ENCODE results near the gene OR2C3.
"Not testable (repeated sequence)": the region's sequence is repeated elsewhere in the genome, so short reads cannot be mapped to it uniquely, and the experiment has no call there.

Gene OR2C3

GRCh38 chr1:247531937-247532336 lies 4.3 kb downstream of the OR2C3 start:
- Histone ChIP-seq H3K27ac (no peak overlapping the region), H3K9ac (ENCODE audit: insufficient read length) (no peak overlapping the region), H3K9me3 (ENCODE audit: low read depth, low read length) (no peaks in the 10 kb centered on the region), H3K36me3 (ENCODE audit: insufficient read depth, low read length) (no peaks in the 10 kb centered on the region), H3K4me3 (no peak overlapping the region)
- TF ChIP-seq FOXP2 (optimal IDR thresholded peaks at IDR 0.05; ENCODE audit: control extremely low read depth, extremely low read length, insufficient read depth) (no peak), POLR2AphosphoS5 (IDR thresholded peaks at IDR 0.05; ENCODE audit: borderline replicate concordance, low read depth, low read length) (no peak), EZH2 (IDR thresholded peaks at IDR 0.05) (no peak)
- DNase-seq (ENCODE audit: low read depth, low spot score), result no peak

- no peak overlapping the region for H3K9ac ChIP-seq (ENCODE audit: insufficient read length)
- TF ChIP-seq FOXP2 (optimal IDR thresholded peaks at IDR 0.05; ENCODE audit: control extremely low read depth, extremely low read length, insufficient read depth), result no peak
- H3K4me3 ChIP-seq, result no peak overlapping the region
These were observed 5.5 kb downstream of the OR2C3 start for GRCh38 chr1:247530785-247531184.

GRCh38 chr1:247529771-247530355 lies 6.4 kb downstream of the OR2C3 start:
- TF ChIP-seq EZH2 (IDR thresholded peaks at IDR 0.05) (no peak), POLR2AphosphoS5 (IDR thresholded peaks at IDR 0.05; ENCODE audit: borderline replicate concordance, low read depth, low read length) (no peak), FOXP2 (optimal IDR thresholded peaks at IDR 0.05; ENCODE audit: control extremely low read depth, extremely low read length, insufficient read depth) (no peak)
- Histone ChIP-seq H3K4me3 (no peak overlapping the region), H3K27ac (no peak overlapping the region), H3K9me3 (ENCODE audit: low read depth, low read length) (no peaks in the 10 kb centered on the region), H3K36me3 (ENCODE audit: insufficient read depth, low read length) (no peaks in the 10 kb centered on the region), H3K9ac (ENCODE audit: insufficient read length) (no peak overlapping the region)
- no peak for DNase-seq (ENCODE audit: low read depth, low spot score)

More at GRCh38 chr1:247530785-247531184, 5.5 kb downstream of the OR2C3 start:
- Histone ChIP-seq H3K36me3 (ENCODE audit: insufficient read depth, low read length) (no peaks in the 10 kb centered on the region), H3K9me3 (ENCODE audit: low read depth, low read length) (no peaks in the 10 kb centered on the region), H3K27ac (no peak overlapping the region)
- no peak for DNase-seq (ENCODE audit: low read depth, low spot score)

DNA sequence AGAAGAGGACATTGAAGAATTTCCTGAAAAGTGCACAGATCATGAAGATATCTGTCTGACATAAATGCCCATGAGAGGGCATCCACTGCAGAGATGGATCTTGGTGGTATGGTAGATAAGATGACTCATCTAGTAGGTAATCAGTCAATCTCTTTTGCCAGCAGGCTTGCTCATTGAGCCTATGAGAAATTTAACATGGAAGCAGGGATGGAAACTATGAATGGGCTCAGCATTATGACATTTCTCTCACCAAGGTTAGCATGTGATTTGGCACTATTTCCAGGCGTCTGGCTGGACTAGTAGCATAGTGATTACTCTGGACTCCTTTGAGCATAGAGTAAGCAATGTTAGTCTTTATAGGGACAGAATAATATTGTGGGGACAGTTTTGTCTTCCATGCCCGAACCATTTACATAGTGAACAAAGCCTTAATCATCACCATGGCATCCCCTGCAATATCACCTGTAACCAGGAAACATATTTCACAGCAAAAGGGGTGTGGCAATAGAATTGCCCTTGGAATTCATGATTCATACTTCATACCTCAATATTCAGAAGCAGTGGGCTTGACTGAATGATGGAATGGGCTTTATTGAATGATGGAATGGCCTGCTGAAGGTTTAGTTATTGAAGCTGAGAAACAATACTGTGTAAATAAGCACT lies 7.3 kb downstream of the OR2C3 start:
- DNase-seq (ENCODE audit: low read depth, low spot score), result no peak
- Histone ChIP-seq H3K27ac (no peak overlapping the region), H3K36me3 (ENCODE audit: insufficient read depth, low read length) (no peaks in the 10 kb centered on the region), H3K4me3 (no peak overlapping the region), H3K9me3 (ENCODE audit: low read depth, low read length) (no peaks in the 10 kb centered on the region), H3K9ac (ENCODE audit: insufficient read length) (no peak overlapping the region)
- no peak for TF ChIP-seq EZH2 (IDR thresholded peaks at IDR 0.05)
- no peak for TF ChIP-seq POLR2AphosphoS5 (IDR thresholded peaks at IDR 0.05; ENCODE audit: borderline replicate concordance, low read depth, low read length)
- TF ChIP-seq FOXP2 (optimal IDR thresholded peaks at IDR 0.05; ENCODE audit: control extremely low read depth, extremely low read length, insufficient read depth), result no peak

DNA sequence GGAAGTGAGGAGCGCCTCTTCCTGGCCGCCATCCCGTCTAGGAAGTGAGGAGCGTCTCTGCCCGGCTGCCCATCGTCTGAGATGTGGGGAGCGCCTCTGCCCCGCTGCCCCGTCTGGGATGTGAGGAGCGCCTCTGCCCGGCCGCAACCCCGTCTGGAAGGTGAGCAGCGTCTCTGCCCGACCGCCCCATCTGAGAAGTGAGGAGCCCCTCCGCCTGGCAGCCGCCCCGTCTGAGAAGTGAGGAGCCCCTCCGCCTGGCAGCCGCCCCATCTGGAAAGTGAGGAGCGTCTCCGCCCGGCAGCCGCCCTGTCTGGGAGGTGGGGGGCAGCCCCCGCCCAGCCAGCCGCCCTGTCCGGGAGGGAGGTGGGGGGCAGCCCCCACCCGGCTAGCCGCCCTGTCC lies 14.4 kb downstream of the OR2C3 start:
- not testable (repeated sequence) for H3K27ac ChIP-seq; H3K4me3 ChIP-seq; H3K9me3 ChIP-seq (ENCODE audit: low read depth, low read length); DNase-seq (ENCODE audit: low read depth, low spot score); H3K36me3 ChIP-seq (ENCODE audit: insufficient read depth, low read length); H3K9ac ChIP-seq (ENCODE audit: insufficient read length)

- Histone ChIP-seq H3K36me3 (ENCODE audit: insufficient read depth, low read length) (no peaks in the 10 kb centered on the region), H3K9ac (ENCODE audit: insufficient read length) (no peak overlapping the region), H3K27ac (no peak overlapping the region), H3K9me3 (ENCODE audit: low read depth, low read length) (no peaks in the 10 kb centered on the region), H3K4me3 (no peak overlapping the region)
- no peak for DNase-seq (ENCODE audit: low read depth, low spot score)
- TF ChIP-seq FOXP2 (optimal IDR thresholded peaks at IDR 0.05; ENCODE audit: control extremely low read depth, extremely low read length, insufficient read depth) (no peak), EZH2 (IDR thresholded peaks at IDR 0.05) (no peak), POLR2AphosphoS5 (IDR thresholded peaks at IDR 0.05; ENCODE audit: borderline replicate concordance, low read depth, low read length) (no peak)
These were observed 17.7 kb downstream of the OR2C3 start for GRCh38 chr1:247518613-247518891.

DNA sequence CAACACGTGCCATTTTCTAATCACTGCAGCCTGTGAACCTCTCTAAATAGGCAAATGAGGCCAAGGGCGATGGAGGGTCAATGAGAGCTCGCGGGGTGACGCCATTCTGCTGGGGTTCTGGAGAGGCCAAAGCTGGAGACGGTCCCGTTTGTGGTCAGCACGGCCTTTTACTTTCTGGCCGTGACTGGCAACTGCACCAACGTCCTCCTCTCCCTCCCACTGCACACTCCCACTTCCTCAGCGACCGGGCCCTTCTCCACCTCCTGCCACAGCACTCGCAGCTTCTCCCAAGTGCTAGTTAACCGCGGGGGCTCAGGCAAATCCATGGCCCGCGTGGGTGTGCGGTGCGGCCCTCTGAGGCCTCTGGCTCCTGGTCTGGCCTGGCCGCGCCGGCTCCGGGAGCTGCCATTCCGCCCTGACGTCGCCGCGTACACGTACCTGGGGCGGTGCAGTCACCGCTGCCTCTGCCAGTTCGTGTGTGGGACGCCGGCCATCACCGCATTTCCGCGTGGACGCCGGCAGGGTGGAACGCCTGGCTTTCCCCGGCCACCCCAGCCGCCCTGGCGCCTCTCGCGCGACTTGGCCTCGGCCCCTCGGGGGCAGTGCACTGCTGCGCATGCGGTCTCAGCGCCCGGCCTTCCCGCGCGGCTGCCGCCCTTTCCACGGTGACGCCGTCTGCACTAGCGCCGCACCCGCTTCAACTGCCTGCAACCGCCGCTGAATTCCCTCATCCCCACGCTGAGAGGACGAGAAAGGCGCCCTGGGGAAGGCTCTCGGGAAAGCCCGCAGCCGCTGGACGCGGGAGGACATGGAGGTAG lies 18.2 kb downstream of the OR2C3 start:
- H3K36me3 ChIP-seq (ENCODE audit: insufficient read depth, low read length), result no peaks in the 10 kb centered on the region
- no peak overlapping the region for H3K27ac ChIP-seq
- no peak overlapping the region for H3K4me3 ChIP-seq
- no peak for DNase-seq (ENCODE audit: low read depth, low spot score)
- no peak overlapping the region for H3K9ac ChIP-seq (ENCODE audit: insufficient read length)
- no peak for TF ChIP-seq POLR2AphosphoS5 (IDR thresholded peaks at IDR 0.05; ENCODE audit: borderline replicate concordance, low read depth, low read length)
- no peak for TF ChIP-seq EZH2 (IDR thresholded peaks at IDR 0.05)
- no peak for TF ChIP-seq FOXP2 (optimal IDR thresholded peaks at IDR 0.05; ENCODE audit: control extremely low read depth, extremely low read length, insufficient read depth)
- H3K9me3 ChIP-seq (ENCODE audit: low read depth, low read length), result no peaks in the 10 kb centered on the region

GRCh38 chr1:247506831-247507230 lies 29.4 kb downstream of the OR2C3 start:
- DNase-seq (ENCODE audit: low read depth, low spot score), result no peak
- Histone ChIP-seq H3K4me3 (no peak overlapping the region), H3K9me3 (ENCODE audit: low read depth, low read length) (no peaks in the 10 kb centered on the region), H3K9ac (ENCODE audit: insufficient read length) (no peak overlapping the region), H3K36me3 (ENCODE audit: insufficient read depth, low read length) (no peaks in the 10 kb centered on the region), H3K27ac (no peak overlapping the region)
- TF ChIP-seq EZH2 (IDR thresholded peaks at IDR 0.05), result no peak
- no peak for TF ChIP-seq POLR2AphosphoS5 (IDR thresholded peaks at IDR 0.05; ENCODE audit: borderline replicate concordance, low read depth, low read length)
- TF ChIP-seq FOXP2 (optimal IDR thresholded peaks at IDR 0.05; ENCODE audit: control extremely low read depth, extremely low read length, insufficient read depth), result no peak
